Dedifferentiated amniotic fluid mesenchymal stem cell (primary cell): ENCODE data around the gene MAU2.
"Not testable (repeated sequence)": the region's sequence is repeated elsewhere in the genome, so short reads cannot be mapped to it uniquely, and the experiment has no call there.

Source experiments
- DNase-seq: peaks from one replicate; pipeline ENCODE4 v3.0.0-alpha.2; 2016; ENCODE audit errors: extremely low spot score

Gene MAU2

GRCh38 chr19:19347401-19348110, 26.9 kb downstream of the MAU2 start:
- no peak for DNase-seq

GRCh38 chr19:19348266-19348665, 27.6 kb downstream of the MAU2 start:
- DNase-seq = no peak

GRCh38 chr19:19349365-19349764, 28.7 kb downstream of the MAU2 start:
- no peak for DNase-seq

GRCh38 chr19:19350756-19351155, 30.1 kb downstream of the MAU2 start:
- not testable (repeated sequence) for DNase-seq

GRCh38 chr19:19352823-19353222, 32.2 kb downstream of the MAU2 start:
- no peak for DNase-seq

- DNase-seq = no peak
Measured at GRCh38 chr19:19354007-19354406, 33.4 kb downstream of the MAU2 start.

- DNase-seq = no peak
Measured at GRCh38 chr19:19354932-19355331, 34.3 kb downstream of the MAU2 start.

- DNase-seq = no peak
Measured at GRCh38 chr19:19355606-19356139, 35.0 kb downstream of the MAU2 start.

- no peak for DNase-seq
Measured at GRCh38 chr19:19356500-19356899, 35.9 kb downstream of the MAU2 start.

- DNase-seq = no peak
Measured at GRCh38 chr19:19356901-19357566, 36.4 kb downstream of the MAU2 start.

- peak; percentile 81 for DNase-seq
Measured at GRCh38 chr19:19361075-19361594, 40.5 kb downstream of the MAU2 start.

GRCh38 chr19:19362075-19362474, 41.4 kb downstream of the MAU2 start:
- DNase-seq = no peak

- no peak for DNase-seq
Measured at GRCh38 chr19:19366434-19367396, 46.1 kb downstream of the MAU2 start.

GRCh38 chr19:19368087-19368486, 47.5 kb downstream of the MAU2 start:
- no peak for DNase-seq

- no peak for DNase-seq
Measured at GRCh38 chr19:19371059-19371458, 50.4 kb downstream of the MAU2 start.

- no peak for DNase-seq
Measured at GRCh38 chr19:19372656-19373416, 52.2 kb downstream of the MAU2 start.

- no peak for DNase-seq
Measured at GRCh38 chr19:19379527-19379926, 58.9 kb downstream of the MAU2 start.

- not testable (repeated sequence) for DNase-seq
Measured at GRCh38 chr19:19380316-19380715, 59.7 kb downstream of the MAU2 start.

- no peak for DNase-seq
Measured at GRCh38 chr19:19381007-19381926, 60.6 kb downstream of the MAU2 start.

- no peak for DNase-seq
Measured at GRCh38 chr19:19382118-19382517, 61.5 kb downstream of the MAU2 start.
